Sigmoid colon (tissue), 4 donors: ENCODE measurements around the gene MISP3.
A peak's percentile ranks its signal among the peaks of the same experiment; 100 is the strongest.

ENCODE experiments used
- POLR2AphosphoS5 ChIP-seq, 4 donors: sonication (generic); formaldehyde crosslinking; IDR thresholded peaks; one replicate each; pipeline ENCODE4 v1.6.1; 2017; ENCODE audit warnings: antibody characterized with exemption in 4 of 4
- TF ChIP-seq, protein P1 (sequence below), 4 experiments: fragments of 450-650 bp in 3 of 4; fragments of 200-600 bp in 1 of 4; IDR thresholded peaks; one replicate each; pipeline ENCODE4 v1.5.1; 2016 to 2019; ENCODE audit warnings: antibody characterized with exemption in 4 of 4, mild to moderate bottlenecking in 3 of 4, moderate library complexity in 2 of 4

DNA sequence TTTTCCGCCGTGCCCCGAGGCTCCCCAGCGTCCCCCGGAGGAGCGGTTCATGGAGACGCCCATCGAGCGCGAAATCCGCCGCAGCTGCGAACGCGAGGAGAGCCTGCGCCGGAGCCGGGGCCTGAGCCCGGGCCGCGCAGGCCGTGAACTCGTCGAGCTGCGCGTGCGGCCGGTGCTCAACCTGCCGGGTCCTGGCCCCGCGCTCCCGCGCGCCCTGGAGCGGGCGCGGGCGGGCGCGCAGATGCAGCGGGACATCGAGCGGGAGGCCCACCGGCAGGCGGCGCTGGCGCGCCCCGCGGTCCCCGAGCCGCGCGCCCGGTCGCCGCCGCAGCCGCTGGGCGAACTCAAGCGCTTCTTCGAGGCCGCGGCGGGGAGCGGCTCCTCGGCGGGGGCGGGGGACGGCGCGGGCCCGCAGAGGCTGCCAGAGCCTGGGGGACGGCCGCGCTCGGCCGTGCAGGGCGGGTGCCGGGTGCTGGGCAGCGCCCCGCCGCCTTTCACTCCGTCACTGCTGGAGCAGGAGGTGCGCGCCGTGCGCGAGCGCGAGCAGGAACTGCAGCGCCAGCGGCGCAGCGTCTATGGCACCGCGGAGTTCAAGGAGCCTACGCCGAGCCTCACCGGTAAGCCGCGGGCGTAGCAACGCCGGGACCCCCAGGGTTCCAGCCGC, 807 bp downstream of the MISP3 start:
- peak; percentile 28 to 78 (median 54) for TF ChIP-seq POLR2AphosphoS5 (IDR thresholded peaks at IDR 0.05)
- TF ChIP-seq, protein P1, sequence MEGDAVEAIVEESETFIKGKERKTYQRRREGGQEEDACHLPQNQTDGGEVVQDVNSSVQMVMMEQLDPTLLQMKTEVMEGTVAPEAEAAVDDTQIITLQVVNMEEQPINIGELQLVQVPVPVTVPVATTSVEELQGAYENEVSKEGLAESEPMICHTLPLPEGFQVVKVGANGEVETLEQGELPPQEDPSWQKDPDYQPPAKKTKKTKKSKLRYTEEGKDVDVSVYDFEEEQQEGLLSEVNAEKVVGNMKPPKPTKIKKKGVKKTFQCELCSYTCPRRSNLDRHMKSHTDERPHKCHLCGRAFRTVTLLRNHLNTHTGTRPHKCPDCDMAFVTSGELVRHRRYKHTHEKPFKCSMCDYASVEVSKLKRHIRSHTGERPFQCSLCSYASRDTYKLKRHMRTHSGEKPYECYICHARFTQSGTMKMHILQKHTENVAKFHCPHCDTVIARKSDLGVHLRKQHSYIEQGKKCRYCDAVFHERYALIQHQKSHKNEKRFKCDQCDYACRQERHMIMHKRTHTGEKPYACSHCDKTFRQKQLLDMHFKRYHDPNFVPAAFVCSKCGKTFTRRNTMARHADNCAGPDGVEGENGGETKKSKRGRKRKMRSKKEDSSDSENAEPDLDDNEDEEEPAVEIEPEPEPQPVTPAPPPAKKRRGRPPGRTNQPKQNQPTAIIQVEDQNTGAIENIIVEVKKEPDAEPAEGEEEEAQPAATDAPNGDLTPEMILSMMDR (IDR thresholded peaks at IDR 0.05) = peak in 1 of 4 experiments; percentile 41
